NAMALWA (cell line): ENCODE results near the gene PSMD2.
"Not testable (repeated sequence)": the region's sequence is repeated elsewhere in the genome, so short reads cannot be mapped to it uniquely, and the experiment has no call there.

ENCODE experiments used
- DNase-seq: peaks from one replicate; pipeline ENCODE4 v3.0.0-alpha.2; 2015; ENCODE audit warnings: low spot score

Gene PSMD2

DNA sequence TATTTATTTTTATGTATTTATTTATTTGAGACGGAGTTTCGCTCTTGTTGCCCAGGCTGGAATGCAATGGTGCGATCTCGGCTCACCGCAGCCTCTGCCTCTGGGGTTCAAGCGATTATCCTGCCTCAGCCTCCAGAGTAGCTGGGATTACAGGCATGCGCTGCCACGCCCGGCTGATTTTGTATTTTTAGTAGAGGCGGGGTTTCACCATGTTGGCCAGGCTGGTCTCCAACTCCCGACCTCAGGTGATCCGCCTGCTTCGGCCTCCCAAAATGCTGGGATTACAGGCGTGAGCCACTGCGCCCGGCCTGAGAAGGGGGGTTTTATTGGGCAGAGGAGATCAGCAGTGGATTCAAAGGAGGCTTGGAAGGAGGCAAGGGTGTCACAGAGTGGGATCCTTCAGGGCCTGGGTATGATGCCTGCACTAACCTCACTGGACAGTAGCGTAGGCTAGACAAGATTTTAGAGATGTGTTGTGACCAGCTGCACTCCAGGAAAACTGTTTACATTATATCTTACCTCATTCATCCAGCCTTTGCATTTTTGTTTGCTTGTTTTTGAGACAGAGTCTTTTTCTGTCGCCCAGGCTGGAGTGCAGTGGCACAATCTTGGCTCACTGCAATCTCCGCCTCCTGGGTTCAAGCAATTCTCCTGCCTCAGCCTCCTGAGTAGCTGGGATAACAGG lies 40.6 kb downstream of the PSMD2 start:
- DNase-seq = not testable (repeated sequence)

DNA sequence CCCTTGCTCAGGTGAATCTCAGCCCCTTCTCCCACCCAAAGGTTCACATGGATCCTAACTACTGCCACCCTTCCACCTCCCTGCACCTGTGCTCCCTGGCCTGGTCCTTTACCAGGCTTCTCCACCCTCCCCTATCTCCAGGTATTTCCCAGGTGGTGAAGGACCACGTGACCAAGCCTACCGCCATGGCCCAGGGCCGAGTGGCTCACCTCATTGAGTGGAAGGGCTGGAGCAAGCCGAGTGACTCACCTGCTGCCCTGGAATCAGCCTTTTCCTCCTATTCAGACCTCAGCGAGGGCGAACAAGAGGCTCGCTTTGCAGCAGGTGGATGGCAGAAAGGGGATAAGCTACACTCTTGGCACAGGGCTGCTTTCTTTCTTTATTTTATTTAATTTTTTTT lies 42.9 kb downstream of the PSMD2 start:
- DNase-seq = no peak

DNA sequence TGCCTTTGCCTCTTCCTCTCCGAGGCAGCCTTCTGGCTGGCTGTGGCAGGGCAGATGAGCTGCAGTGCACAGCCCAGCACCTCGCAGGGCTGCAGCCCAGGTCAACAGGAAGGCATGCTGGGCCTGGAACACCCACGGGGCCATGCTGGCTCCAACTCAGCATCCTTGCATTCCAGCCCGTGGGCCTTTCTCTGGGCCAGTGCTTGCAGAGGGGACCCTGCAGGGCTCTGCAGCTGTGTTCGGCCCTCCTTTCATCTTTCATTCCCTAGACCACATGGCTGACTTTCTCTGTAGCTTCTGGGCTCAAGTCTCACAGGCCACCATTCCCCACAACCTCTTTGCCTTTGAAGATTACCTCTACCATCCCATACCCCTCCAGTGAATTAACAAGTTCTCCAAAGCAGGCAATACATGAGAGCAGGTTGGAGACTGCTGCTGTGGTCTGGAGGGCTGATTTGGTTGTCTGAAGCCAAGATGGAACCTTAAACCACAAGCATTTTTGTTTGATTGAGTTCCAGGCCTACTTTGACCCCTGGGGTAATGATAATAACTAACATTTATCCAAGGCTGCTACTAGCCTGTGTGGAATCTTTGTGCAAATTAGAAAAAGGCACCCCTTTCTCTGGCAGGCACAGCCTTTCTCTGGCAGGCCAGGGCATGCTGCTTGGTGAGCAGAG lies 44.3 kb downstream of the PSMD2 start:
- DNase-seq = no peak

GRCh38 chr3:184344579-184345316 lies 45.7 kb downstream of the PSMD2 start:
- DNase-seq = no peak

- DNase-seq = peak; percentile 72
Measured at GRCh38 chr3:184345317-184346144, 46.5 kb downstream of the PSMD2 start.

DNA sequence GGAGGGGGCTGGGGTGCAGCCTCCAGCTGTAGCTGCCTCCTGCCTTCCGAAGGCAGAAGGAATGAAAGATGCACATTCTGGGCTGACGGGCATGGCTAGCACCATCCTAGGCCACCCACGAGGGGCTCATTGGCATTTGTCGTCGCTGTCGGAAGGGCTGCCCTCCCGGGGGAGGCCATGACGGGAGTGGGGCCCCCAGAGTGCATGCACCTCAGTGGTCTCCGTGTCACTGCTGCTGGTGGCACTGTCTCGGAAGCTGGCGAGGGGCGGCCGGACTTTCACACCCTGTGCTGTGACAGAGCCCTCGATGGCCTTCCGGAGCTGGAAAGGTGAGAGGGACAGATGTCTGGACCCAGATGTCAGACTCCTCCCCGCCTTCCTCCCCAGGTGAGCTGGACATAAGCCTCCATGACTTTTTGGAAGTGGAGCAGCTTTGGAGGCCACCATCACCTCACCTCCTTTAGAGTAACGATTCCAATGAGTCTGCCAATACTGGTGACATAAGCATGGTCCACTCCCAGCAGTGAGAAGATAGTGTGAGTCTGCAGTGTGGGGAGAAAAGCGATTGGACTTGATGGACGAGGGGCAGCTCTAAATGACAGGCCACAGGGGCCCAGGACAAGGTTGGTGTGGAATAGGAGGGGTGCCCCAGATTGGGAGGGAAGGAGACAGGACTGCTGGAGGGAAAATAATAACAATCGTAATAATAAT lies 47.6 kb downstream of the PSMD2 start:
- DNase-seq = no peak

GRCh38 chr3:184347321-184348056 lies 48.4 kb downstream of the PSMD2 start:
- DNase-seq = no peak

DNA sequence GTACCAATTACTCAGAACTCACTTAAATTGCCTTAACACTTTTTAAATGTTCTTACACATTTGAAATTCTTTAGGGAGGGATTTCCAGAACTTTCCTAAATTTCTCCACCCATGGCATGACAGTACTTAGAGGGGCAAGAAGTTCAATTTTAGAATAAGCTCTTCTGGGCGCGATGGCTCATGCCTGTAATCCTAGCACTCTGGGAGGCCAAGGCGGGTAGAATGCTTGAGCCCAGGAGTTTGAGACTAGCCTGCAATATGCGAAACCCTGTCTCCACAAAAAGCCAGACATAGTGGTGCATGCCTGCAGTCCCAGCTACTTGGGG lies 49.0 kb downstream of the PSMD2 start:
- no peak for DNase-seq

GRCh38 chr3:184349563-184350470 lies 50.8 kb downstream of the PSMD2 start:
- DNase-seq = no peak

DNA sequence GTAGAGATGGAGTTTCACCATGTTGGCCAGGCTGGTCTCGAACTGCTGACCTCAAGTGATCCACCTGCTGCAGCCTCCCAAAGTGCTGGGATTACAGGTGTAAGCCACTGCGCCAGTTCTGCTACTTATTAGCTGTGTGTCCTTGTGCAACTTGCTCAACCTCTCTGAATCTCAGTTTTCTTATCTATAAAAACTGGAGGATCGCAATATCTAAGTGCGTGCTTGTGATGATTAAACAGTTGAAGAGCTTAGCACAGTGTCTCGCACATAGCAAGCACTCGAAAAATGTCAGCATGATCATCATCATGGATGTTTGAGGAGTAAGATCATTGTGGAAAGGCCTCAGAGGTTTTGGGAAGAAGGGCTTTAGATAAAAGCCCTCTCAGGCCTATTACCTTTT lies 51.6 kb downstream of the PSMD2 start:
- DNase-seq = no peak

DNA sequence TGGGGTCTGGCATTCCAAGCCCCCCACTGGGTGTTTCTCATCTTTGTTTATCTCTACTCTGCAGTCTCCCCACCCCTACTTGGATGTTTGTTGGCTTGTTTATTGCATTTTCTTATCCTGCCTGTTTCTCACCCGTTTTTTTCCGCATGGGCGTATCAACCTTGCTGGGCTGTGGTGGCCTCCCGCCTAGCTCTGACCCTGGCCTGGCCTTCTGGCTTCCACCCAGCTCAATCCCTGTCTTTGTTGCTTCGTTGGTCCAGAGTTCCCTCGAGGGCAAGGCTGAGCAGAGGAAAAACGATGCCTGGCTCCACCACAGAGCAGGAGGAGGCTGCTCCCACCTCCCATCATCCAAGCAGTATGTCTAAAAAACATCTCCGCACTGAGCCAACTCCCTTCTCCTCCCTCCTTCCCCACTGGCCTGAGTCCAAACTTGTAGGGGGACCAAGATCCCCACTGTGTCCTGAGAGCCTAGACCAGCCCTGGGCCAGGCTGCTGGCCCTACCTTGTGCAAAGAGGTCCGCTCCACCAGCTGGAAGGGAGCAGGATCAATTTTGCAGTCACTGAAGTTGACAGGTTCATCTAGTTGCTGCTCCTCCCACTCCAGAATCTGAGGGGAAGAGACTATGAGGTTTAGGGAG lies 52.6 kb downstream of the PSMD2 start:
- no peak for DNase-seq

GRCh38 chr3:184352149-184352785 lies 53.2 kb downstream of the PSMD2 start:
- no peak for DNase-seq

DNA sequence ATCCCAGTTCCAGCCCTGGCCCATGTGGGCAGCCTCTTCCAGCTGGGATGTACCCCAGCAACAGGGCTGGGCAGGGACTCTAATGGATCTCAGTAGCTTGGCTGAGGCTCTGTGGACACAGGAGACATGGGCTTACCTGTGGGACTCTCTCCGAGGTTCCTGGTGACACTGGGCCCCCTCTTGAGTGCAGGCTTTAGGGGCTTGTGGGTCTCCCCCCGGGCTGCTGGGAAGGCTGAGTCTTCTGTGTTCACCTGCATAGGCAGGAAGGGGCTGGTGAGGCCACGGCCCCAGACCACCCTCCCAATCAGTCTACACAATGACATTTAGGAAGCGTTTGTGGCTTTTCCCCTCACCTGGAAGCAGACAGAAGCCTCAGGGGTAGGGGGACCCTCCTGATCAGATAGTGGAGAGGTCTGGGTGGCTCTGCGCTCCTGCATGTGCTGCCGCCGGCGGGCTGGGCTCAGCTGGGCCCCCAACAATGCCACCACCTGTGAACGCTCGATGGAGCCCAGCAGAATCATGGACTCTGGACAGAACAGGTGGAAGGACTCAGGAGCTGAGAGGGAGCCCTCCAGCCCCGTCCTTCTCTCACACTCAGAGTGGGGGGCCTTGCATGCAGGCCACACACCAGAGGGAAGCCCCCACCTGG lies 54.0 kb downstream of the PSMD2 start:
- no peak for DNase-seq

- no peak for DNase-seq
Measured at GRCh38 chr3:184353546-184353941, 54.5 kb downstream of the PSMD2 start.

GRCh38 chr3:184354121-184354728 lies 55.2 kb downstream of the PSMD2 start:
- DNase-seq = peak; percentile 67

DNA sequence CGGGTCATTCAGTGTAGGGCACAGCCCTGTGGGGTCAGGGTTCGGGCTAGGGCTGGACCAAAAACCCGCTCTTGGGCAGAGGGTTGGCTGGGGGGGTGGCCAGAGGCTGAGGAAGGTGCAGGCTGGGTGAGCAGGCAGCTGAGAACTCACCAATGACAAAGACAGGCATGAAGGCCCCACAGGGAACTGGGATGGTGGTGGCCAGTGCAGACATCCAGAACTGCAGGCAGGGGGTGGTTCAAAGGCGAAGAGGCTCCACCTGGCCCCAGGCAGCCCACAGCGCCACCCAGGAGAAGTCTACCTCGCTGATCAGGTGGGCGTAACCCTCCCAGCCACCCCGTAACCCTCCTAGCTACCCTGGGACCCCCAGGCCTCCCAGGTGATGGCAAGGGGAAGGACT lies 55.7 kb downstream of the PSMD2 start:
- DNase-seq = no peak

GRCh38 chr3:184355261-184356040 lies 56.4 kb downstream of the PSMD2 start:
- no peak for DNase-seq
